Measurements from ENCODE around the gene GMDS. TPM values are rescaled to one million over a fixed set of nuclear protein-coding genes. Genes with fewer than 3 reads are reported as not detected.

The GMDS gene
- total RNA-seq, 4 donors from 2014 or later, result 197 to 375 (median 215) TPM

DNA sequence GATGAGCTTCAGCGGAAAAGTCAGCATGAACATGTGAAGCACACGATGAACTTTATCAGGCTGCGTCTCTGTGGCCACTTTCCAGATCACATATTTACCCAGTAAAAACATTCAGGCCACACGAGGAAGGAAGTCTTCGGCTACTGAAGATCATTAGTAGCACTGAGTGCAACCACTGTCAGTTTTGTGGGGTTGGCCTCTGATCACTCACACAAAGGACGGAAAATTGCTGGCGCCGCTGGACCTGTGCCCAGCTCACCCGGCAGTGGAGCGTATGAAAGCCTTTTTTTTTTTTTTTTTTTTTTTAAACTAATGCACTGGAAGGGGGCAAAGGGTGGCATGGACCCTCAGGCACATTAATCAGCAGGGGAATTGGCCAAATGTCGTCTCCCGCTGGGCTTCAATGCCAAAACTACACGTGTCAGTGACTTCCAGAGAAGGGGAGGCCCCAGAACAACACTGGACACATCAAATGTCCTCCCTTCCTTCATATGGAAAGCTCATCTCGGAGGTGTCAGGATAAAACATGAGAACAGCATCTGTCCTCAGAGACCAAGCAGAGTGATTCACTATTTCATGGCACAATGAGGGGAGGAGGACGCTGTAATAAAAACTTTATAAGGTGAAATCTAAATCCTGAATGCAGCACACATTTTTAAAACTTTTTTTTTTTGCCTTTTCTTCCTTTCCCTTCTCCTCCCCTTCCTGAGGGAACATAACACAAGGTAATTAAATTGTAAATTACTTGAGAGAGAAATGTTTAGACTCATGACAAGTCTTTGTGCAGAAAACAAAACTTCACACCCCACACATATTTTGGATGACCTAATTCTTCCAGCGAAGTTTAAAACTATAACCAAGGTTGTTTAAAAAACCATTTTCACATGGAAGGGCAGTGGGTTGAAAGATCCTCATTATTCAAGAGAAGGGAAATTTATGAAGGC lies 412.3 kb downstream of the GMDS start:
- Histone ChIP-seq H3K4me1 (no peaks in the 10 kb centered on the region), H3K36me3 (no peaks in the 10 kb centered on the region), H3K9me3 (no peaks in the 10 kb centered on the region), H3K27ac (no peak overlapping the region), H3K4me3 (no peak overlapping the region), H3K27me3 (no peaks in the 10 kb centered on the region)
- no peak for TF ChIP-seq POLR2A (IDR thresholded peaks at IDR 0.05)
- no peak for TF ChIP-seq CTCF (IDR thresholded peaks at IDR 0.05)
- DNase-seq, result peak in 2 of 3 donors; percentile 59 to 68

DNA sequence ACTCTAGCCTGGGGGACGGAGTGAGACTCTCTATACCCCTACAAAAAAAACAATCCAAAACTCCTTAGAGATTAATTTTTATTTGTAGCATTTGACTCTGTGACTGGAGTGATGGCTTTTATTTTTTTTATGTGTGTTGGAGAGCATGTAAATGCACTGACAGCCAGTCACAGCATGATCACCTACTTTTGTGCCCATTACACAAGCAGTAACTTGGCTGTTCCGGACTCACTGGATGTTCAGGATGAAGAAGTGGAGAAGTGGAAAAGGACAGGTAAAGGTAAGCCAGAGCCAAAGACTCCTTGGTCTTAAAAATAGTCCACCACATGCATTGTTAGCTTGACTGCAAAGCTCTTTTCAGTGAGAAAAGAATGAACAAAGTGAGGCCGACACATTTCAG lies 413.0 kb downstream of the GMDS start:
- no peaks in the 10 kb centered on the region for H3K9me3 ChIP-seq
- DNase-seq, result no peak
- H3K36me3 ChIP-seq, result no peaks in the 10 kb centered on the region
- no peak for TF ChIP-seq CTCF (IDR thresholded peaks at IDR 0.05)
- no peak for TF ChIP-seq POLR2A (IDR thresholded peaks at IDR 0.05)
- no peaks in the 10 kb centered on the region for H3K27me3 ChIP-seq
- H3K4me3 ChIP-seq, result no peak overlapping the region
- no peak overlapping the region for H3K27ac ChIP-seq
- no peaks in the 10 kb centered on the region for H3K4me1 ChIP-seq

DNA sequence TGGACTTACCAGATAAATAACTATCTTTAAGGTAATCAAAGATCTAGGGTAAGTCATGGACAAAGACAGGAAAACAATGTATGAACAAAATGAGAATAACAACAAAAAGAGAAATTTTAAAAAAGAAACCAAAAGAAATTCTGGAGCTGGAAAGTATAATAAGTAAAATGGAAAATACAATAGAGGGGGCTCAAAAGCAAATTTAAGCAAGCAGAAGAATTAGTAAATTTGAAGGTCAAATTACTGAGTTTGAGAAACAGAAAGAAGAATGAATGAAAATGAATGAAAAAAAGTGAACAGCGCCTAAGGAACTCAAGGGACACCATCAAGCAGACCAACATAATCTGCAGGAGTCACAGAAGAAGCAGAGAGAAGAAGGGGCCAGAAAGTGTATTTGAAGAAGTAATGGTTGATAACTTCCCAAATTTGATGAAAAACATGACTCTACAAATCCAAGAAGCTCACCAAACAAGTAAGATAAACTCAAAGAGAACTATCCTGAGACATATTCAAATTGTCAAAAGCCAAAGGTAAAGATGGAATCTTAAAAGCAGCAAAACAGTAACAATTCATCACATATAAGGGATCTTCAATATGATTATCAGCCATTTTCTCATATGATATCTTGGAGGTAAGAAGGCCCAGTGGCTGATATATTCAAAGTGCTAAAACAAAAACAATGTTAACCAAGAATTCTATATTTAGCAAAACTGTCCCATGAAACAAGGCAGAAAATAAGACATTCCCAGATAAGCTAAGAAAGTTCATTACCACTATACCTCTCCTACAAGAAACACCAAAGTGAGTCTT lies 417.2 kb downstream of the GMDS start:
- Histone ChIP-seq H3K4me3 (no peak overlapping the region), H3K27ac (no peak overlapping the region), H3K36me3 (no peaks in the 10 kb centered on the region), H3K9me3 (no peaks in the 10 kb centered on the region), H3K27me3 (no peaks in the 10 kb centered on the region), H3K4me1 (no peaks in the 10 kb centered on the region)
- DNase-seq, result no peak
- TF ChIP-seq POLR2A (IDR thresholded peaks at IDR 0.05) (no peak), CTCF (IDR thresholded peaks at IDR 0.05) (no peak)

- Histone ChIP-seq H3K27ac (no peak overlapping the region), H3K27me3 (no peaks in the 10 kb centered on the region), H3K4me3 (no peak overlapping the region), H3K4me1 (no peaks in the 10 kb centered on the region), H3K9me3 (no peaks in the 10 kb centered on the region), H3K36me3 (no peaks in the 10 kb centered on the region)
- TF ChIP-seq CTCF (IDR thresholded peaks at IDR 0.05) (no peak), POLR2A (IDR thresholded peaks at IDR 0.05) (no peak)
- no peak for DNase-seq
These were observed 419.5 kb downstream of the GMDS start for GRCh38 chr6:1825926-1826325.

GRCh38 chr6:1825277-1825676 lies 420.1 kb downstream of the GMDS start:
- H3K36me3 ChIP-seq, result no peaks in the 10 kb centered on the region
- no peaks in the 10 kb centered on the region for H3K4me1 ChIP-seq
- DNase-seq, result no peak
- no peaks in the 10 kb centered on the region for H3K9me3 ChIP-seq
- H3K27ac ChIP-seq, result no peak overlapping the region
- no peaks in the 10 kb centered on the region for H3K27me3 ChIP-seq
- H3K4me3 ChIP-seq, result no peak overlapping the region
- TF ChIP-seq CTCF (IDR thresholded peaks at IDR 0.05) (no peak), POLR2A (IDR thresholded peaks at IDR 0.05) (no peak)

Measured in Peyer's patch (tissue), 4 donors.